GM13976 (cell line): ENCODE measurements around the gene JPH4.

ENCODE experiments used
- DNase-seq: peaks from one replicate; pipeline ENCODE4 v3.0.0; 2012; ENCODE audit warnings: low spot score
- in situ Hi-C: fragments of 300-500 bp; cut with MboI; formaldehyde crosslinking; loops from one replicate; pipeline ENCODE4 v1.12.0; 2022; ENCODE audit warnings: low sequenced_read_pairs, mixed read lengths, inconsistent platforms; ENCODE audit not compliant: unreplicated experiment
- TF ChIP-seq, protein P1 (sequence below): IDR thresholded peaks from 2 replicates; pipeline ENCODE4 v1.5.1; 2012; ENCODE audit warnings: borderline replicate concordance, mild to moderate bottlenecking; ENCODE audit not compliant: insufficient read depth; ENCODE audit errors: extremely low read depth, missing control alignments, control extremely low read depth

The JPH4 gene

GRCh38 chr14:23521785-23522640 lies 56.6 kb downstream of the JPH4 start:
- in situ Hi-C loops = no loop called here
- DNase-seq = no peak

GRCh38 chr14:23520899-23521533 lies 57.6 kb downstream of the JPH4 start:
- TF ChIP-seq, protein P1, sequence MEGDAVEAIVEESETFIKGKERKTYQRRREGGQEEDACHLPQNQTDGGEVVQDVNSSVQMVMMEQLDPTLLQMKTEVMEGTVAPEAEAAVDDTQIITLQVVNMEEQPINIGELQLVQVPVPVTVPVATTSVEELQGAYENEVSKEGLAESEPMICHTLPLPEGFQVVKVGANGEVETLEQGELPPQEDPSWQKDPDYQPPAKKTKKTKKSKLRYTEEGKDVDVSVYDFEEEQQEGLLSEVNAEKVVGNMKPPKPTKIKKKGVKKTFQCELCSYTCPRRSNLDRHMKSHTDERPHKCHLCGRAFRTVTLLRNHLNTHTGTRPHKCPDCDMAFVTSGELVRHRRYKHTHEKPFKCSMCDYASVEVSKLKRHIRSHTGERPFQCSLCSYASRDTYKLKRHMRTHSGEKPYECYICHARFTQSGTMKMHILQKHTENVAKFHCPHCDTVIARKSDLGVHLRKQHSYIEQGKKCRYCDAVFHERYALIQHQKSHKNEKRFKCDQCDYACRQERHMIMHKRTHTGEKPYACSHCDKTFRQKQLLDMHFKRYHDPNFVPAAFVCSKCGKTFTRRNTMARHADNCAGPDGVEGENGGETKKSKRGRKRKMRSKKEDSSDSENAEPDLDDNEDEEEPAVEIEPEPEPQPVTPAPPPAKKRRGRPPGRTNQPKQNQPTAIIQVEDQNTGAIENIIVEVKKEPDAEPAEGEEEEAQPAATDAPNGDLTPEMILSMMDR = no peak
- no peak for DNase-seq
- in situ Hi-C loops = no loop called here

More at GRCh38 chr14:23521785-23522640, 56.6 kb downstream of the JPH4 start:
- TF ChIP-seq, protein P1 = no peak

DNA sequence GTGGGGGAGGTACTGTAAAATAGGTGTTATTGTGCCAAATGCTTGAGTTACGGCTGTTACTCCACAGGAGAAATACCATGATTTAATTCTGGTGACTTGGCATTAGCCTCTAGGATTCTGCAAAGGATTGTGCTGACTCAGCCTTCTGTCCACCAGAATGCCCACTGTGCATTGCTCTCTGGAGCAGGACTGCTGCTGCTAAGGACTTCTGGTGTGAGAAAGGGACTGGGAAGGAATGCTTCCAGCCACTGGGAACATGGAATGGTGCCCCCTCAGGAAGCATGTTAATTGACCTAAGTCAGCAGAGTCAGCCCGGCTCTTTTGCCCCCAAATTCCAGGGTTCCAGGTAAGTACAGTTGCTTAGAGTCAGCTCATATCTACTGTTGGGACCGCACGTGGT lies 59.9 kb downstream of the JPH4 start:
- TF ChIP-seq, protein P1 = no peak
- in situ Hi-C loops = no loop called here
- DNase-seq = no peak
